K562 (cell line): ENCODE results near the gene PRKAA1. TPM values are rescaled to one million over a fixed set of nuclear protein-coding genes. Genes with fewer than 3 reads are reported as not detected.

Experiments
- ATAC-seq: fragments of 200-7000 bp; cut with Tn5 transposase; 3 replicates; pipeline ENCODE4 v1.9.1; 2020; ENCODE audit warnings: moderate library complexity
- BruUV-seq: library from RNA; stranded (reverse); fragments of 400-500 nt; replicated peaks from 2 replicates; lab custom pipeline; 2021; lab: Mats Ljungman, UMichigan
- CTCF ChIA-PET: fragments of 300-600 bp; formaldehyde crosslinking; extraction: SDS; loops from one replicate; lab custom pipeline; 2021; ENCODE audit warnings: low intra/inter-chr PET ratio; lab: Yijun Ruan, JAX
- POLR2A ChIA-PET: fragments of 300-600, 350-650 bp; sonication (Branson Sonifier 250); formaldehyde crosslinking; extraction: SDS; loops from one replicate; lab custom pipeline; 2021; ENCODE audit warnings: antibody characterized with exemption, inconsistent platforms; lab: Yijun Ruan, JAX
- DNase-seq, 4 experiments: peaks; one replicate each; pipeline versions ENCODE4 v3.0.0 to v3.0.0-alpha.2; 2011 to 2018; ENCODE audit warnings: low spot score in 3 of 4, mixed read lengths in 3 of 4; ENCODE audit errors: extremely low read depth in 1 of 4
- FAIRE-seq: peaks from 2 replicates; lab custom pipeline; 2011; peaks lifted over from hg19 to GRCh38; lab: Jason Lieb, UNC
- H2AFZ ChIP-seq: 2 replicates; pipeline ENCODE4 v1.6.0; 2011; ENCODE audit warnings: low read depth, low read length, control low read depth, inconsistent platforms
- H3K27ac ChIP-seq: fragments of 200-600 bp; 3 replicates; pipeline ENCODE4 v1.8.0; 2011; ENCODE audit warnings: low read depth, mild to moderate bottlenecking, control low read depth, inconsistent platforms, low read length, moderate library complexity, mixed read lengths; ENCODE audit errors: extremely low read depth
- H3K27me3 ChIP-seq, 2 experiments: fragments of 300-600 bp in 1 of 2; 2 replicates in 1 of 2; 3 replicates in 1 of 2; pipeline versions ENCODE4 v1.6.0 to v1.8.0; 2011; ENCODE audit warnings: inconsistent platforms in 2 of 2, low read length in 2 of 2, mild to moderate bottlenecking in 1 of 2, mixed read lengths in 1 of 2, moderate library complexity in 1 of 2; ENCODE audit not compliant: control insufficient read depth in 2 of 2, insufficient read depth in 2 of 2
- H3K36me3 ChIP-seq: fragments of 300-600 bp; 3 replicates; pipeline ENCODE4 v1.8.0; 2011; ENCODE audit warnings: mild to moderate bottlenecking, low read length, inconsistent platforms; ENCODE audit not compliant: control insufficient read depth, insufficient read depth
- H3K4me1 ChIP-seq, 2 experiments: fragments of 200-600 bp in 1 of 2; replicated peaks in 1 of 2; 2 replicates in 1 of 2; 3 replicates in 1 of 2; pipeline versions ENCODE4 v1.5.1 to v1.8.0; 2011; ENCODE audit warnings: inconsistent platforms in 2 of 2, low read length in 2 of 2, mild to moderate bottlenecking in 1 of 2, mixed read lengths in 1 of 2, moderate library complexity in 1 of 2; ENCODE audit not compliant: control insufficient read depth in 2 of 2, insufficient read depth in 2 of 2
- H3K4me2 ChIP-seq: 2 replicates; pipeline ENCODE4 v1.6.1; 2011; ENCODE audit warnings: low read length, control low read depth, inconsistent platforms, mixed read lengths; ENCODE audit not compliant: insufficient read depth
- H3K4me3 ChIP-seq: fragments of 200-600 bp; sonication (generic), shearing (Covaris generic); 2 replicates; pipeline ENCODE4 v1.5.1; 2016; ENCODE audit warnings: control low read depth, inconsistent platforms
- H3K79me2 ChIP-seq: fragments of 200-600 bp; 3 replicates; pipeline ENCODE4 v1.8.0; 2011; ENCODE audit warnings: low read length, inconsistent platforms; ENCODE audit not compliant: control insufficient read depth, insufficient read depth
- H3K9ac ChIP-seq, 2 experiments: 2 replicates each; pipeline versions ENCODE4 v1.6.0 to v1.6.1; 2011; ENCODE audit warnings: low read depth in 2 of 2, low read length in 2 of 2, control low read depth in 1 of 2, inconsistent platforms in 1 of 2, mild to moderate bottlenecking in 1 of 2, mixed read lengths in 1 of 2; ENCODE audit not compliant: insufficient read depth in 1 of 2
- H3K9me1 ChIP-seq: one replicate; pipeline ENCODE4 v1.6.0; 2011; ENCODE audit warnings: inconsistent platforms, mild to moderate bottlenecking, low read length, moderate library complexity; ENCODE audit not compliant: control insufficient read depth, insufficient read depth
- H3K9me3 ChIP-seq: replicated peaks from 2 replicates; pipeline ENCODE4 v1.5.1; 2011; ENCODE audit warnings: low read depth, low read length, inconsistent platforms; ENCODE audit not compliant: control insufficient read depth, insufficient read depth
- H4K20me1 ChIP-seq: replicated peaks from 2 replicates; pipeline ENCODE4 v1.6.1; 2011; ENCODE audit warnings: low read length, inconsistent platforms, mixed read lengths; ENCODE audit not compliant: control insufficient read depth, insufficient read depth
- ESRRA ChIP-seq: fragments of 450-650 bp; IDR thresholded peaks from 2 replicates; pipeline ENCODE4 v1.6.1; 2014; ENCODE audit warnings: low read depth, mild to moderate bottlenecking, moderate library complexity, borderline replicate concordance
- HDAC6 ChIP-seq: IDR thresholded peaks from 2 replicates; pipeline ENCODE4 v1.6.1; 2012; ENCODE audit warnings: low read depth, mild to moderate bottlenecking, control low read depth, inconsistent platforms, low read length, moderate library complexity
- HEY1 ChIP-seq: fragments of 250-450 bp; sonication (Bioruptor Pico); IDR thresholded peaks from 2 replicates; pipeline ENCODE4 v1.5.0; 2020; ENCODE audit warnings: mild to moderate bottlenecking, moderate library complexity, borderline replicate concordance
- NUFIP1 ChIP-seq: fragments of 450-650 bp; IDR thresholded peaks from 2 replicates; pipeline ENCODE4 v1.6.1; 2018; ENCODE audit not compliant: partially characterized antibody
- PHF20 ChIP-seq: fragments of 450-650 bp; IDR thresholded peaks from 2 replicates; pipeline ENCODE4 v1.6.1; 2018; ENCODE audit not compliant: partially characterized antibody
- PRPF4 ChIP-seq: fragments of 200-400 bp; formaldehyde crosslinking; IDR thresholded peaks from one replicate; pipeline ENCODE4 v1.6.1; 2017; ENCODE audit warnings: low read length, low read depth, mild to moderate bottlenecking; ENCODE audit not compliant: insufficient read depth, poor library complexity, severe bottlenecking
- SIN3A ChIP-seq, 2 experiments: fragments of 150-350 bp in 1 of 2; IDR thresholded peaks; 2 replicates each; pipeline ENCODE4 v1.6.1; 2011 to 2016; ENCODE audit warnings: borderline replicate concordance in 2 of 2, low read depth in 2 of 2, low read length in 2 of 2, mild to moderate bottlenecking in 2 of 2, moderate library complexity in 2 of 2; ENCODE audit not compliant: control insufficient read depth in 1 of 2
- THRAP3 ChIP-seq: fragments of 450-650 bp; IDR thresholded peaks from 2 replicates; pipeline ENCODE4 v1.6.1; 2016; ENCODE audit warnings: mild to moderate bottlenecking, inconsistent platforms, borderline replicate concordance
- in situ Hi-C: fragments of 300-500 bp; cut with MboI; formaldehyde crosslinking; loops from 4 replicates; pipeline ENCODE4 v1.15.0; 2018; ENCODE audit warnings: inconsistent platforms, mixed read lengths
- intact Hi-C: fragments of 100-400 bp; cut with micrococcal nuclease; formaldehyde crosslinking; loops from 2 replicates; pipeline ENCODE4 v1.14.2; 2022
- polyA plus RNA-seq, 8 experiments: library from polyadenylated mRNA; depleted of rRNA in 4 of 8; stranded (reverse) in 5 of 8; unstranded in 3 of 8; fragments of >200 nt; fragmentation: Nextera tagmentation in 2 of 8; fragmentation: Illumina TruSeq in 1 of 8; extraction: Ambion mirVana in 2 of 8; extraction: Trizol in 1 of 8; gene quantifications; 2 replicates each; pipeline versions ENCODE4 v1.2.1 to v1.2.3, GENCODE V29; 2011 to 2014; ENCODE audit warnings: inconsistent platforms in 1 of 8, missing spikeins in 1 of 8
- total RNA-seq, 7 experiments: library from RNA; depleted of rRNA in 6 of 7; stranded (reverse); fragments of >200 nt in 6 of 7; fragmentation: Illumina TruSeq in 2 of 7; extraction: Trizol in 2 of 7; gene quantifications; 2 replicates each; pipeline versions ENCODE4 v1.2.1 to v1.2.3, GENCODE V29; 2011 to 2021; ENCODE audit warnings: low replicate concordance in 1 of 7
- TF ChIP-seq, protein P1 (sequence below): fragments of 450-650 bp; formaldehyde crosslinking; IDR thresholded peaks from 2 replicates; pipeline ENCODE4 v1.4.0; 2020; ENCODE audit warnings: mild to moderate bottlenecking, moderate library complexity
- TF ChIP-seq, protein P2 (sequence below): fragments of 250-450 bp; sonication (Bioruptor Pico); IDR thresholded peaks from 2 replicates; pipeline ENCODE4 v1.5.0; 2020; ENCODE audit warnings: mild to moderate bottlenecking, borderline replicate concordance
- TF ChIP-seq, protein P3 (sequence below): fragments of 250-450 bp; sonication (Bioruptor Pico); IDR thresholded peaks from 2 replicates; pipeline ENCODE4 v1.4.0; 2020; ENCODE audit warnings: borderline replicate concordance

Gene PRKAA1
- total and polyA plus RNA-seq, 9 of the 15 experiments (the other 6 are each of a cell fraction or from before 2014, with no cell fraction given) = 24.5 to 84.0 (median 51.4) TPM

DNA sequence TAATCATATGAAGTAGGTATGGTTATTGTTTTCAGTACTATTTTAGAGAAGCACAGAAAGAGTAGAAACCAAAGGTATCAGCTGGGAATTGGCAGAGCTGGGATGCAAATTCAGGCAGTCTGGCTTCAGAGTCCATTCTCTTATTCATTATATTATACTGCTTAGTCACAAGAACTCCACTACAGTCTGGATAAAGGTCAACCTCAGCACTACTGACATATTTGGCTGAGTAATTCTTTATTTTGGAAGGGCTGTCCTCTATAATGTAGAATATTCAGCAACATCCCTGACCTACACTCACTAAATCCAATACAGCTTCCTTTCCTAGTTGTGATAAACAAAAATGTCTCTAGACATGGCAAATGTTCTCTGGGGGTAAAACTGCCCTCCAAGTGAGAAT lies 80.9 kb downstream of the PRKAA1 start:
- Histone ChIP-seq H3K4me1 (no peaks in the 10 kb centered on the region), H4K20me1 (no peaks in the 10 kb centered on the region), H3K9me1 (no peaks in the 10 kb centered on the region), H3K9me3 (no peaks in the 10 kb centered on the region), H3K27ac (no peak overlapping the region), H3K4me2 (no peak overlapping the region), H3K79me2 (no peaks in the 10 kb centered on the region), H3K9ac (no peak overlapping the region), H3K27me3 (no peaks in the 10 kb centered on the region), H3K36me3 (0 out of 3 replicates have a peak, but pooled peaks cover 3% of the 10 kb centered on the region), H3K4me3 (no peak overlapping the region), H2AFZ (no peak overlapping the region)
- DNase-seq (no peak), ATAC-seq (no peak), FAIRE-seq (no peak)
- CTCF ChIA-PET = no interaction called here
- POLR2A ChIA-PET = interaction anchor here (0.7 kb wide), 1 partner anchor 11 kb away, joined by 3 read pairs; no protein-coding TSS in a partner anchor
- intact Hi-C loops (no loop called here), in situ Hi-C loops (no loop called here)
- TF ChIP-seq HEY1 (CRISPR knock-in tag) = no peak
- TF ChIP-seq PHF20 = no peak
- TF ChIP-seq NUFIP1 = no peak
- TF ChIP-seq HDAC6 = no peak
- TF ChIP-seq, protein P1, sequence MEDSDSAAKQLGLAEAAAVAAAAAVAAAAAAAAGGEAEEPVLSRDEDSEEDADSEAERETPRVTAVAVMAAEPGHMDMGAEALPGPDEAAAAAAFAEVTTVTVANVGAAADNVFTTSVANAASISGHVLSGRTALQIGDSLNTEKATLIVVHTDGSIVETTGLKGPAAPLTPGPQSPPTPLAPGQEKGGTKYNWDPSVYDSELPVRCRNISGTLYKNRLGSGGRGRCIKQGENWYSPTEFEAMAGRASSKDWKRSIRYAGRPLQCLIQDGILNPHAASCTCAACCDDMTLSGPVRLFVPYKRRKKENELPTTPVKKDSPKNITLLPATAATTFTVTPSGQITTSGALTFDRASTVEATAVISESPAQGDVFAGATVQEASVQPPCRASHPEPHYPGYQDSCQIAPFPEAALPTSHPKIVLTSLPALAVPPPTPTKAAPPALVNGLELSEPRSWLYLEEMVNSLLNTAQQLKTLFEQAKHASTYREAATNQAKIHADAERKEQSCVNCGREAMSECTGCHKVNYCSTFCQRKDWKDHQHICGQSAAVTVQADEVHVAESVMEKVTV = no peak
- TF ChIP-seq PRPF4 = no peak
- no peak for TF ChIP-seq ESRRA
- TF ChIP-seq, protein P2, sequence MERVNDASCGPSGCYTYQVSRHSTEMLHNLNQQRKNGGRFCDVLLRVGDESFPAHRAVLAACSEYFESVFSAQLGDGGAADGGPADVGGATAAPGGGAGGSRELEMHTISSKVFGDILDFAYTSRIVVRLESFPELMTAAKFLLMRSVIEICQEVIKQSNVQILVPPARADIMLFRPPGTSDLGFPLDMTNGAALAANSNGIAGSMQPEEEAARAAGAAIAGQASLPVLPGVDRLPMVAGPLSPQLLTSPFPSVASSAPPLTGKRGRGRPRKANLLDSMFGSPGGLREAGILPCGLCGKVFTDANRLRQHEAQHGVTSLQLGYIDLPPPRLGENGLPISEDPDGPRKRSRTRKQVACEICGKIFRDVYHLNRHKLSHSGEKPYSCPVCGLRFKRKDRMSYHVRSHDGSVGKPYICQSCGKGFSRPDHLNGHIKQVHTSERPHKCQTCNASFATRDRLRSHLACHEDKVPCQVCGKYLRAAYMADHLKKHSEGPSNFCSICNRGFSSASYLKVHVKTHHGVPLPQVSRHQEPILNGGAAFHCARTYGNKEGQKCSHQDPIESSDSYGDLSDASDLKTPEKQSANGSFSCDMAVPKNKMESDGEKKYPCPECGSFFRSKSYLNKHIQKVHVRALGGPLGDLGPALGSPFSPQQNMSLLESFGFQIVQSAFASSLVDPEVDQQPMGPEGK (CRISPR knock-in tag) = no peak
- no peak for TF ChIP-seq SIN3A (IDR thresholded peaks at IDR 0.05; ENCODE audit: borderline replicate concordance in 2 of 2, control insufficient read depth in 1 of 2, low read depth in 2 of 2, low read length in 2 of 2)
- TF ChIP-seq, protein P3, sequence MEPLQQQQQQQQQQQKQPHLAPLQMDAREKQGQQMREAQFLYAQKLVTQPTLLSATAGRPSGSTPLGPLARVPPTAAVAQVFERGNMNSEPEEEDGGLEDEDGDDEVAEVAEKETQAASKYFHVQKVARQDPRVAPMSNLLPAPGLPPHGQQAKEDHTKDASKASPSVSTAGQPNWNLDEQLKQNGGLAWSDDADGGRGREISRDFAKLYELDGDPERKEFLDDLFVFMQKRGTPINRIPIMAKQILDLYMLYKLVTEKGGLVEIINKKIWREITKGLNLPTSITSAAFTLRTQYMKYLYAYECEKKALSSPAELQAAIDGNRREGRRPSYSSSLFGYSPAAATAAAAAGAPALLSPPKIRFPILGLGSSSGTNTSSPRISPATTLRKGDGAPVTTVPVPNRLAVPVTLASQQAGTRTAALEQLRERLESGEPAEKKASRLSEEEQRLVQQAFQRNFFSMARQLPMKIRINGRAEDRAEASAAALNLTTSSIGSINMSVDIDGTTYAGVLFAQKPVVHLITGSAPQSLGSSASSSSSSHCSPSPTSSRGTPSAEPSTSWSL (CRISPR knock-in tag) = no peak
- no peak for TF ChIP-seq THRAP3
- BruUV-seq = no TSS peak
